GM19238 (cell line): Measurements from ENCODE around the gene LHX5.

ENCODE experiments used
- DNase-seq: peaks from one replicate; pipeline ENCODE4 v3.0.0; 2011; ENCODE audit warnings: low spot score; ENCODE audit not compliant: insufficient read length

The LHX5 gene

GRCh38 chr12:113477842-113478215 is 6.2 kb upstream of the LHX5 start:
- DNase-seq = no peak

GRCh38 chr12:113477171-113477841 is 5.6 kb upstream of the LHX5 start:
- DNase-seq = no peak

GRCh38 chr12:113476176-113476986 is 4.7 kb upstream of the LHX5 start:
- DNase-seq = no peak

- DNase-seq = no peak
Measured at GRCh38 chr12:113475451-113476175, 3.9 kb upstream of the LHX5 start.

- DNase-seq = no peak
Measured at GRCh38 chr12:113474635-113475436, 3.2 kb upstream of the LHX5 start.

GRCh38 chr12:113473942-113474341 is 2.3 kb upstream of the LHX5 start:
- DNase-seq = no peak

- no peak for DNase-seq
Measured at GRCh38 chr12:113473400-113473799, 1.7 kb upstream of the LHX5 start.

GRCh38 chr12:113472191-113473121 is 785 bp upstream of the LHX5 start:
- no peak for DNase-seq

GRCh38 chr12:113470871-113471618 is 626 bp downstream of the LHX5 start:
- no peak for DNase-seq

GRCh38 chr12:113469949-113470743 is 1.5 kb downstream of the LHX5 start:
- DNase-seq = no peak

GRCh38 chr12:113469224-113469948 is 2.3 kb downstream of the LHX5 start:
- no peak for DNase-seq

GRCh38 chr12:113468365-113469223 is 3.1 kb downstream of the LHX5 start:
- DNase-seq = no peak

- DNase-seq = no peak
Measured at GRCh38 chr12:113467502-113468364, 3.9 kb downstream of the LHX5 start.

- no peak for DNase-seq
Measured at GRCh38 chr12:113467142-113467501, 4.5 kb downstream of the LHX5 start.

GRCh38 chr12:113466454-113467141 is 5.1 kb downstream of the LHX5 start:
- DNase-seq = no peak
